GM23248 (cell line): ENCODE measurements around the gene SLC37A1.

ENCODE experiments used
- EZH2 ChIP-seq: fragments of 200-600 bp; sonication (generic); IDR thresholded peaks from 2 replicates; pipeline ENCODE4 v1.6.1; 2018; ENCODE audit warnings: antibody characterized with exemption, mild to moderate bottlenecking; ENCODE audit not compliant: insufficient read depth, poor library complexity, severe bottlenecking
- EZH2phosphoT487 ChIP-seq: fragments of 200-600 bp; sonication (generic); IDR thresholded peaks from 2 replicates; pipeline ENCODE4 v1.6.1; 2018; ENCODE audit warnings: antibody characterized with exemption, moderate library complexity, mild to moderate bottlenecking, low read depth; ENCODE audit not compliant: insufficient read depth

DNA sequence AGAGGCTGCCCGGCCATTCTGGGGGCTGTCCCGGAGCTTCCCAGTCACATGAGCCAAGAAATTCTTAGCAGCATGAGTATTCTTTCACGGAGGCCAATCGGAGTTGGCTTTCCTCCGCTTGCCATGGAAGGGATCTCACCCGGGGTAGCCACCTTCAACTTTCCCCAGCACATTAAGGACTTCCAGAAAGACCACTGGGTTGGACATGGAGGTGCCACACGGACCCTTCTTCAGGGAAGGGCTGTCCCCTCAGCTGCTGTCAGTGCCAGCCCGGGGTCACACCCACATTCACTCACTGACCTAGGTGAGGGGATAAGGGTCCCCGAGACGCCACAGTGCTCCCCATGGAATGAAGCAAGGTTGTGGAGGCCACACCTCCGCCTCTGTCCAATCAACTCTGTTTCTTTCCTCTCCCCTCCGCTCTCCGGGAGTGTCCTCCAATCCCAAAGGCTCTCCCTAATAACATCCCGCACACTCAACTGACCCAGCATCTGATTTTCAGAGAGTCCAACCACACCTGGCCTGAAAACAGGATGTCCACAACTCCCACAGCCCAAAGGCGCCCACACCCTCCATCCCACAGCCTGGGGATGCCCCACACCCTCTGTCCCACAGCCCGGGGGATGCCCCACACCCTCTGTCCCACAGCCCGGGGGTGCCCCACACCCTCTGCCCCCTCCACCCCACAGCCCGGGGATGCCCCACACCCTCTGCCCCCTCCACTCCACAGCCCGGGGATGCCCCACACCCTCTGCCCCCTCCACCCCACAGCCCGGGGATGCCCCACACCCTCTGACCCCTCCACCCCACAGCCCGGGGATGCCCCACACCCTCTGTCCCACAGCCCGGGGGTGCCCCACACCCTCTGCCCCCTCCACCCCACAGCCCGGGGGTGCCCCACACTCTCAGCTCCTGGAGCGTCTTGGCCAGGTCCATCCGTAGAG, 37.0 kb upstream of the SLC37A1 start:
- TF ChIP-seq EZH2 = no peak
- no peak for TF ChIP-seq EZH2phosphoT487
